Measurements from ENCODE around the gene PELO.
A peak's percentile ranks its signal among the peaks of the same experiment; 100 is the strongest.

PELO gene

GRCh38 chr5:52804387-52804791, 16.7 kb downstream of the PELO start:
- no peaks in the 10 kb centered on the region for H3K27me3 Mint-ChIP-seq (ENCODE audit: low read depth, poor library complexity)
- DNase-seq: no peak
- no peaks in the 10 kb centered on the region for H3K9me3 Mint-ChIP-seq
- TF ChIP-seq, protein P1, sequence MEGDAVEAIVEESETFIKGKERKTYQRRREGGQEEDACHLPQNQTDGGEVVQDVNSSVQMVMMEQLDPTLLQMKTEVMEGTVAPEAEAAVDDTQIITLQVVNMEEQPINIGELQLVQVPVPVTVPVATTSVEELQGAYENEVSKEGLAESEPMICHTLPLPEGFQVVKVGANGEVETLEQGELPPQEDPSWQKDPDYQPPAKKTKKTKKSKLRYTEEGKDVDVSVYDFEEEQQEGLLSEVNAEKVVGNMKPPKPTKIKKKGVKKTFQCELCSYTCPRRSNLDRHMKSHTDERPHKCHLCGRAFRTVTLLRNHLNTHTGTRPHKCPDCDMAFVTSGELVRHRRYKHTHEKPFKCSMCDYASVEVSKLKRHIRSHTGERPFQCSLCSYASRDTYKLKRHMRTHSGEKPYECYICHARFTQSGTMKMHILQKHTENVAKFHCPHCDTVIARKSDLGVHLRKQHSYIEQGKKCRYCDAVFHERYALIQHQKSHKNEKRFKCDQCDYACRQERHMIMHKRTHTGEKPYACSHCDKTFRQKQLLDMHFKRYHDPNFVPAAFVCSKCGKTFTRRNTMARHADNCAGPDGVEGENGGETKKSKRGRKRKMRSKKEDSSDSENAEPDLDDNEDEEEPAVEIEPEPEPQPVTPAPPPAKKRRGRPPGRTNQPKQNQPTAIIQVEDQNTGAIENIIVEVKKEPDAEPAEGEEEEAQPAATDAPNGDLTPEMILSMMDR (IDR thresholded peaks at IDR 0.05): no peak
- peak overlapping the region; percentile 28 for H3K4me3 Mint-ChIP-seq
- H3K27ac Mint-ChIP-seq: no peak overlapping the region
- H3K36me3 Mint-ChIP-seq (ENCODE audit: low read depth): peaks cover 16% of the 10 kb centered on the region
- peaks cover 42% of the 10 kb centered on the region for H3K4me1 Mint-ChIP-seq

- Mint-ChIP-seq H3K27me3 (ENCODE audit: low read depth, poor library complexity) (no peaks in the 10 kb centered on the region), H3K9me3 (no peaks in the 10 kb centered on the region), H3K4me1 (peaks cover 42% of the 10 kb centered on the region), H3K27ac (no peak overlapping the region), H3K36me3 (ENCODE audit: low read depth) (peaks cover 16% of the 10 kb centered on the region), H3K4me3 (no peak overlapping the region)
- TF ChIP-seq, protein P1 (IDR thresholded peaks at IDR 0.05): no peak
- DNase-seq: no peak
Measured at GRCh38 chr5:52804981-52805380, 17.3 kb downstream of the PELO start.

GRCh38 chr5:52805615-52806014, 17.9 kb downstream of the PELO start:
- Mint-ChIP-seq H3K4me1 (peaks cover 42% of the 10 kb centered on the region), H3K4me3 (no peak overlapping the region), H3K27ac (no peak overlapping the region), H3K36me3 (ENCODE audit: low read depth) (peaks cover 16% of the 10 kb centered on the region), H3K27me3 (ENCODE audit: low read depth, poor library complexity) (no peaks in the 10 kb centered on the region), H3K9me3 (no peaks in the 10 kb centered on the region)
- DNase-seq: no peak
- TF ChIP-seq, protein P1 (IDR thresholded peaks at IDR 0.05): no peak

DNA sequence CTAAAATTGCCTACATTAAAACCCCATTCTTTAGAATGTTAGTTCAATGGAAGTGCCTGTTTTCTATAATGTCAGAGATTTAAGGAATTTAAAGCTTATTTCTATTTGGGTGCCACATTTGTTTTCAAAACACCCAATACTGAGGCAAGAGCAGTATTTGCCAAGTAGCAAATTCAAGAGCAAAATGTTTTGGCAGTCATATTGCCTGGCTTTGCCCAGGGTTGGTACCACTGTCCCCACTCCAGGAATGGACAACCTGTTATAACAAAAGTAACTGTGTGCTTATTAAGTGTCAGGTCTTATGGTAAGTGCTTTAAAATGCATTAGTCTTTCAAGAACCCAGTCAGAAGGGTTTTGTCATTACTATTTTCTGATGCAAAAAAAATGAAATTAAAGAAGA, 19.3 kb downstream of the PELO start:
- Mint-ChIP-seq H3K9me3 (no peaks in the 10 kb centered on the region), H3K27ac (no peak overlapping the region), H3K36me3 (ENCODE audit: low read depth) (peaks cover 16% of the 10 kb centered on the region), H3K4me3 (no peak overlapping the region), H3K27me3 (ENCODE audit: low read depth, poor library complexity) (no peaks in the 10 kb centered on the region), H3K4me1 (peaks cover 27% of the 10 kb centered on the region)
- no peak for DNase-seq
- TF ChIP-seq, protein P1 (IDR thresholded peaks at IDR 0.05): no peak

DNA sequence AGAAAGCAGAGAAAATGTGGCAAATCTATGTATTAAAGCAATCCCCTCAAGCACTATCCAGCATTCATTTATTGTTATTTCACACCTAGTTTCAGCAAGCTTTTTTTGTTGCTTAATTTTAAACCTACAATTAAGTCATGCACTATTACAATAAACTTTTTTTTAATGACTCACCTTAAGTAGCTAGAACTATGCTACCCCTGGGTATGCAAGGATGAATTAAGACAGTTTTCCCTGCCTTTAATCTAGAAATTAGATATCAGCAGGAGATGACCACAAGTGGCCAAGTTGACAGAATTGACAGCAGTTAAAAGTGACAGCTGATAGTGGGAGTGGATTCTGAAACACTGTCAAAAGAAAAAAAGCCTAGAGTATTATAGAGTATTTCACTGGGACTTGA, 20.0 kb downstream of the PELO start:
- Mint-ChIP-seq H3K27ac (no peak overlapping the region), H3K4me3 (no peak overlapping the region), H3K27me3 (ENCODE audit: low read depth, poor library complexity) (no peaks in the 10 kb centered on the region), H3K36me3 (ENCODE audit: low read depth) (peaks cover 16% of the 10 kb centered on the region), H3K9me3 (no peaks in the 10 kb centered on the region), H3K4me1 (peaks cover 21% of the 10 kb centered on the region)
- TF ChIP-seq, protein P1 (IDR thresholded peaks at IDR 0.05): no peak
- DNase-seq: no peak

DNA sequence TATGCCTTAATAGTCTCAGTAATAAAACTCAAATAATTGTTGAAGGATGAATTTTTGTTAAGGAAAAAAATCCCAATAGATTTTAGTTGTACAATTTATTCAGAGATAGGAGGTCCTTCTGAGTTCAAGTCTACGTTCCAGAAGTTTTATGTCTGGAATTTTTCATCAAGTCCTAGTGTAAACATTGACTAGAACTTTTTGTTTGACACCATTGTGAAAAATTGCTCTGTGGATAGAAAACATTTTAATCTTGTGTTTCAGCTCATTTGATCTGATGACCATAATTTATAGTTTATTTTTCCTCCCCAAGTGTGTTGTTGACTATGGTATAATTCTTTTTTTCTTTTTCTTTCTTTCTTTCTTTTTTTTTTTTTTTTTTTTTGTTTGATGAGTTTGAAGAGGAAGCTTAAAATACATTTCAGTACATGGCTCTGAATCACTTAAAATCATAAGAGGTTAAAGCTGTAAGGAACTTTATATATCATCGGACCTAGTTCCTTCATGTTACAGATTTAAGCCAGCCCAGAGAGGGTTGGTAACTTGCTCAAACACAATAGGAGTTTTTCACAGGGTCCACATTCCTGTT, 20.7 kb downstream of the PELO start:
- Mint-ChIP-seq H3K36me3 (ENCODE audit: low read depth) (peaks cover 16% of the 10 kb centered on the region), H3K27me3 (ENCODE audit: low read depth, poor library complexity) (no peaks in the 10 kb centered on the region), H3K4me1 (peaks cover 14% of the 10 kb centered on the region), H3K9me3 (no peaks in the 10 kb centered on the region), H3K4me3 (no peak overlapping the region), H3K27ac (no peak overlapping the region)
- no peak for DNase-seq
- TF ChIP-seq, protein P1 (IDR thresholded peaks at IDR 0.05): no peak

Measured in nephron progenitor cell (in vitro differentiated cells).